Liver (tissue), 3 donors: Measurements from ENCODE around the gene LMCD1.

Source experiments
- ATF3 ChIP-seq: IDR thresholded peaks from 2 replicates; pipeline ENCODE4 v1.6.1; 2016; ENCODE audit warnings: antibody characterized with exemption
- CTCF ChIP-seq: fragments of 150-350 bp; IDR thresholded peaks from 2 replicates; pipeline ENCODE4 v1.5.1; 2017; ENCODE audit warnings: improper control_type of control experiment, low read depth, low read length; ENCODE audit not compliant: missing input control
- GABPA ChIP-seq, 2 donors: IDR thresholded peaks in 1 of 2; conservative IDR thresholded peaks in 1 of 2; 2 replicates each; pipeline ENCODE4 v1.6.1; 2016; ENCODE audit warnings: antibody characterized with exemption in 2 of 2, mild to moderate bottlenecking in 1 of 2, moderate library complexity in 1 of 2
- HNF4A ChIP-seq, 2 donors: conservative IDR thresholded peaks; 2 replicates each; pipeline ENCODE4 v1.6.1; 2016; ENCODE audit warnings: antibody characterized with exemption in 2 of 2, mild to moderate bottlenecking in 2 of 2
- HNF4G ChIP-seq: IDR thresholded peaks from 2 replicates; pipeline ENCODE4 v1.6.1; 2016; ENCODE audit warnings: antibody characterized with exemption
- JUND ChIP-seq, 2 donors: IDR thresholded peaks; 2 replicates each; pipeline ENCODE4 v1.6.1; 2016; ENCODE audit warnings: antibody characterized with exemption in 2 of 2
- MAX ChIP-seq: IDR thresholded peaks from 2 replicates; pipeline ENCODE4 v1.6.1; 2016; ENCODE audit warnings: antibody characterized with exemption
- NR2F2 ChIP-seq: IDR thresholded peaks from 2 replicates; pipeline ENCODE4 v1.6.1; 2016; ENCODE audit warnings: antibody characterized with exemption
- RAD21 ChIP-seq, 2 donors: IDR thresholded peaks; 2 replicates each; pipeline ENCODE4 v1.6.1; 2016; ENCODE audit warnings: antibody characterized with exemption in 2 of 2, mild to moderate bottlenecking in 2 of 2
- RXRA ChIP-seq, 2 donors: IDR thresholded peaks; 2 replicates each; pipeline ENCODE4 v1.6.1; 2017 to 2018; ENCODE audit warnings: antibody characterized with exemption in 2 of 2, mild to moderate bottlenecking in 1 of 2
- YY1 ChIP-seq: IDR thresholded peaks from 2 replicates; pipeline ENCODE4 v1.6.1; 2016; ENCODE audit warnings: antibody characterized with exemption, mild to moderate bottlenecking
- ZBTB33 ChIP-seq: IDR thresholded peaks from 2 replicates; pipeline ENCODE4 v1.6.1; 2016; ENCODE audit warnings: antibody characterized with exemption
- TF ChIP-seq, protein P1 (sequence below): IDR thresholded peaks from 2 replicates; pipeline ENCODE4 v1.6.1; 2016; ENCODE audit warnings: antibody characterized with exemption, mild to moderate bottlenecking
- donor health status: healthy.
- donor health status: healthy.

DNA sequence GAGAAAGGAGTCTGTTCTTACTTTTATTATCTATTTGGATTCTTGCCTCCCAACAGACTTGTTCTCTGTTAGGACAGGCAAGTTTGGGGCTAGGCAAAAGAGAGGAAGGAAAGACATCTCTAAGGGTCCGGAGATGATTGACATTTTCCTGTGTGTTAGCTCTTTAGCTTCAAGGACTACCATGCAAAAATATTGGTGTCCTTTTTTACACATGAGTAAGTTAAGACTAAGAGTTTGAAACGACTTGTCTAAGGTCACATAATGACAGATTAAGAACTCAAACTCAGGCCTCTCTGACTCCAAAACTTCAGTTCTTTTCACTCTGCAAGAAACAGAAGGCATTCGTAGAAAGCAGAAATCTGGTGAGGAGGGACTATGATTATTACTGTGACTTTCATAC, 5.9 kb downstream of the LMCD1 start:
- TF ChIP-seq CTCF (no peak), ZBTB33 (no peak), MAX (no peak), GABPA (IDR thresholded peaks at IDR 0.05 in 1 of 2, conservative IDR thresholded peaks at IDR 0.05 in 1 of 2) (no peak), HNF4A (conservative IDR thresholded peaks at IDR 0.05) (no peak), NR2F2 (no peak), ATF3 (no peak), RAD21 (IDR thresholded peaks at IDR 0.05) (no peak), YY1 (no peak), RXRA (IDR thresholded peaks at IDR 0.05) (no peak), JUND (IDR thresholded peaks at IDR 0.05) (no peak), HNF4G (no peak)
- TF ChIP-seq, protein P1, sequence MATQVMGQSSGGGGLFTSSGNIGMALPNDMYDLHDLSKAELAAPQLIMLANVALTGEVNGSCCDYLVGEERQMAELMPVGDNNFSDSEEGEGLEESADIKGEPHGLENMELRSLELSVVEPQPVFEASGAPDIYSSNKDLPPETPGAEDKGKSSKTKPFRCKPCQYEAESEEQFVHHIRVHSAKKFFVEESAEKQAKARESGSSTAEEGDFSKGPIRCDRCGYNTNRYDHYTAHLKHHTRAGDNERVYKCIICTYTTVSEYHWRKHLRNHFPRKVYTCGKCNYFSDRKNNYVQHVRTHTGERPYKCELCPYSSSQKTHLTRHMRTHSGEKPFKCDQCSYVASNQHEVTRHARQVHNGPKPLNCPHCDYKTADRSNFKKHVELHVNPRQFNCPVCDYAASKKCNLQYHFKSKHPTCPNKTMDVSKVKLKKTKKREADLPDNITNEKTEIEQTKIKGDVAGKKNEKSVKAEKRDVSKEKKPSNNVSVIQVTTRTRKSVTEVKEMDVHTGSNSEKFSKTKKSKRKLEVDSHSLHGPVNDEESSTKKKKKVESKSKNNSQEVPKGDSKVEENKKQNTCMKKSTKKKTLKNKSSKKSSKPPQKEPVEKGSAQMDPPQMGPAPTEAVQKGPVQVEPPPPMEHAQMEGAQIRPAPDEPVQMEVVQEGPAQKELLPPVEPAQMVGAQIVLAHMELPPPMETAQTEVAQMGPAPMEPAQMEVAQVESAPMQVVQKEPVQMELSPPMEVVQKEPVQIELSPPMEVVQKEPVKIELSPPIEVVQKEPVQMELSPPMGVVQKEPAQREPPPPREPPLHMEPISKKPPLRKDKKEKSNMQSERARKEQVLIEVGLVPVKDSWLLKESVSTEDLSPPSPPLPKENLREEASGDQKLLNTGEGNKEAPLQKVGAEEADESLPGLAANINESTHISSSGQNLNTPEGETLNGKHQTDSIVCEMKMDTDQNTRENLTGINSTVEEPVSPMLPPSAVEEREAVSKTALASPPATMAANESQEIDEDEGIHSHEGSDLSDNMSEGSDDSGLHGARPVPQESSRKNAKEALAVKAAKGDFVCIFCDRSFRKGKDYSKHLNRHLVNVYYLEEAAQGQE = no peak
